ENCODE measurements around the gene RAP1GAP2.

RAP1GAP2 gene

GRCh38 chr17:2853283-2854142 is 57.3 kb downstream of the RAP1GAP2 start:
- no peak for DNase-seq (ENCODE audit: low read depth in 3 of 3)

GRCh38 chr17:2854143-2855055 is 58.2 kb downstream of the RAP1GAP2 start:
- DNase-seq (ENCODE audit: low read depth in 3 of 3), result no peak

GRCh38 chr17:2855063-2855600 is 58.9 kb downstream of the RAP1GAP2 start:
- no peak for DNase-seq (ENCODE audit: low read depth in 3 of 3)

- no peak for DNase-seq (ENCODE audit: low read depth in 3 of 3)
These were observed 60.5 kb downstream of the RAP1GAP2 start for GRCh38 chr17:2856727-2857126.

- DNase-seq (ENCODE audit: low read depth in 3 of 3), result no peak
These were observed 63.8 kb downstream of the RAP1GAP2 start for GRCh38 chr17:2860045-2860444.

GRCh38 chr17:2860883-2861282 is 64.6 kb downstream of the RAP1GAP2 start:
- no peak for DNase-seq (ENCODE audit: low read depth in 3 of 3)

- no peak for DNase-seq (ENCODE audit: low read depth in 3 of 3)
These were observed 66.0 kb downstream of the RAP1GAP2 start for GRCh38 chr17:2862197-2862596.

GRCh38 chr17:2863204-2863603 is 67.0 kb downstream of the RAP1GAP2 start:
- no peak for DNase-seq (ENCODE audit: low read depth in 3 of 3)

GRCh38 chr17:2865228-2865627 is 69.0 kb downstream of the RAP1GAP2 start:
- DNase-seq (ENCODE audit: low read depth in 3 of 3), result no peak

GRCh38 chr17:2867441-2868424 is 71.5 kb downstream of the RAP1GAP2 start:
- DNase-seq (ENCODE audit: low read depth in 3 of 3), result no peak

- DNase-seq (ENCODE audit: low read depth in 3 of 3), result no peak
These were observed 73.4 kb downstream of the RAP1GAP2 start for GRCh38 chr17:2869604-2870003.

- DNase-seq (ENCODE audit: low read depth in 3 of 3), result no peak
These were observed 75.0 kb downstream of the RAP1GAP2 start for GRCh38 chr17:2871205-2871604.

- no peak for DNase-seq (ENCODE audit: low read depth in 3 of 3)
These were observed 75.5 kb downstream of the RAP1GAP2 start for GRCh38 chr17:2871720-2872119.

GRCh38 chr17:2872282-2872681 is 76.0 kb downstream of the RAP1GAP2 start:
- DNase-seq (ENCODE audit: low read depth in 3 of 3), result no peak

GRCh38 chr17:2874189-2874686 is 78.0 kb downstream of the RAP1GAP2 start:
- no peak for DNase-seq (ENCODE audit: low read depth in 3 of 3)

- DNase-seq (ENCODE audit: low read depth in 3 of 3), result no peak
These were observed 79.4 kb downstream of the RAP1GAP2 start for GRCh38 chr17:2875608-2876007.

GRCh38 chr17:2876467-2876866 is 80.2 kb downstream of the RAP1GAP2 start:
- no peak for DNase-seq (ENCODE audit: low read depth in 3 of 3)

GRCh38 chr17:2878751-2879254 is 82.6 kb downstream of the RAP1GAP2 start:
- DNase-seq (ENCODE audit: low read depth in 3 of 3), result no peak

GRCh38 chr17:2880050-2880449 is 83.8 kb downstream of the RAP1GAP2 start:
- no peak for DNase-seq (ENCODE audit: low read depth in 3 of 3)

- no peak for DNase-seq (ENCODE audit: low read depth in 3 of 3)
These were observed 85.1 kb downstream of the RAP1GAP2 start for GRCh38 chr17:2881295-2881694.
